AG08396 (cell line): ENCODE data around the gene SNRNP25.
"Not testable (repeated sequence)": the region's sequence is repeated elsewhere in the genome, so short reads cannot be mapped to it uniquely, and the experiment has no call there.

Experiments
- DNase-seq: peaks from one replicate; pipeline ENCODE4 v3.0.0; 2012; ENCODE audit warnings: low spot score, mixed read lengths

Gene SNRNP25

DNA sequence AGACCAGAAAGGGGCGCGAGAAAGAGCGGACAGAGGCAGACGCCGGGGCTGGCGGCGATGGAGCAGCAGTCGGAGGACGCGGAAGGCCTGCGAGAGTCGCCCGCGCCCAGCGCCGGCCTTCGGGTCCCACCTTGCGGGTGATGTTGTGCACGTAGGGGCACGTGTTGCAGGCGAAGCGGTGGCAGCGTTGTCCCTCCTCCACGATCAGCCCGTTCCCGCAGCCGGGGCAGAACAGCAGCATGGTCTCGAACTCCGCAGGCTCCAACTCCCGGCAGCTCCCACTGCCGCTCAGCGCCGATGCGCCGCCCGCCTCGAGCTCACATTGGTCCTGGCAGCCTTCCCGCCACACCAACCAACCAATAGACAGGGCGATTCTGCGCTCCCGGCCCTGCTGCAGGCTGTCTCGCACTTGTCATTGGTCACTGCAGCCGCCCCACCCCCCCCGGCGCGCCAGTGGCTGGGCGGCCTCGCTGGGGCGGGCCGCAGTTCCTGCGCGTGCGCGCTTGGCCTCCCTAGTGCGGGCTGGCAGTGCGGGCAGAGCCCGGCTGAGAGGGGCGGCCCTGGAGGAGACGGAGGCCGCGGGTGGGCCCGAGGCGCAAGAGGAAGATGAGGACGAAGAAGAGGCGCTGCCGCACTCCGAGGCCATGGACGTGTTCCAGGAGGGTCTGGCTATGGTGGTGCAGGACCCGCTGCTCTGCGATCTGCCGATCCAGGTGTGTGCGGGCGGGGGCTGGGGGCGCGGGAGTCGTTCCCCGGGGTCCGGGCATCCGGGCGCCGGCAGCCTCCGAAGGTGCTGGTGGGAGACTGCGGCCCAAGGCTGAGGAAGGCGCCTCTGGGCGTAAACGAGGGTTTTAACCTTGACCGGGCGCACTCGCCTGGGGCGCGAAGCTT is at the start of gene SNRNP25, which contains the start of gene POLR3K:
Gene SNRNP25, plus strand, starts transcription at position 483 of the 891 bp plus-strand sequence. Its CDS starts 189 bp downstream, at position 672.
Gene POLR3K, minus strand, starts transcription at position 263 of the 891 bp plus-strand sequence. Its CDS starts 22 bp downstream, at position 241.
- peak; percentile 100 for DNase-seq

DNA sequence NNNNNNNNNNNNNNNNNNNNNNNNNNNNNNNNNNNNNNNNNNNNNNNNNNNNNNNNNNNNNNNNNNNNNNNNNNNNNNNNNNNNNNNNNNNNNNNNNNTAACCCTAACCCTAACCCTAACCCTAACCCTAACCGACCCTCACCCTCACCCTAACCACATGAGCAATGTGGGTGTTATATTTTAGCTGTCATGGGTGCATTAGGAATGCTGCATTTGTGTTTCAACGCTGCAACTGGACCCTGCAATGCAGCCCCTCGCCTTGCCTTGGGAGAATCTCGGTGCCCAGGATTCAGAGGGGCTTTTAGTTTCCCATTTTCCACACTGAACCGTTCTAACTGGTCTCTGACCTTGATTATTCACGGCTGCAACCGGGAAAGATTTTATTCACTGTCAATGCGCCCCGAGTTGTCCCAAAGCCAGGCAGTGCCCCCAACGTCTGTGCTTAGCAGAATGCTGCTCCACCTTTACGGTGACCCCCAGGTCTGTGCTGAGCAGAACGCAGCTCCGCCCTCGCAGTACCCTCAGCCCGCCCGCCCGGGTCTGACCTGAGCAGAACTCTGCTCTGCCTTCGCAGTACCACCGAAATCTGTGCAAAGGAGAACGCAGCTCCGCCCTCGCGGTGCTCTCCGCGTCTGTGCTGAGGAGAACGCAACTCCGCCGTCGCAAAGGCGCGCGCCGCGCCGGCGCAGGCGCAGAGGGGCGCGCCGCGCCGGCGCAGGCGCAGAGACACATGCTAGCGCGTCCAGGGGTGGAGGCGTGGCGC is 43.5 kb upstream of the SNRNP25 start:
- DNase-seq: no peak

DNA sequence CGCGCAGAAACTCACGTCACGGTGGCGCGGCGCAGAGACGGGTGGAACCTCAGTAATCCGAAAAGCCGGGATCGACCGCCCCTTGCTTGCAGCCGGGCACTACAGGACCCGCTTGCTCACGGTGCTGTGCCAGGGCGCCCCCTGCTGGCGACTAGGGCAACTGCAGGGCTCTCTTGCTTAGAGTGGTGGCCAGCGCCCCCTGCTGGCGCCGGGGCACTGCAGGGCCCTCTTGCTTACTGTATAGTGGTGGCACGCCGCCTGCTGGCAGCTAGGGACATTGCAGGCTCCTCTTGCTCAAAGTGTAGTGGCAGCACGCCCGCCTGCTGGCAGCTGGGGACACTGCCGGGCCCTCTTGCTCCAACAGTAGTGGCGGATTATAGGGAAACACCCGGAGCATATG is 42.9 kb upstream of the SNRNP25 start:
- not testable (repeated sequence) for DNase-seq

DNA sequence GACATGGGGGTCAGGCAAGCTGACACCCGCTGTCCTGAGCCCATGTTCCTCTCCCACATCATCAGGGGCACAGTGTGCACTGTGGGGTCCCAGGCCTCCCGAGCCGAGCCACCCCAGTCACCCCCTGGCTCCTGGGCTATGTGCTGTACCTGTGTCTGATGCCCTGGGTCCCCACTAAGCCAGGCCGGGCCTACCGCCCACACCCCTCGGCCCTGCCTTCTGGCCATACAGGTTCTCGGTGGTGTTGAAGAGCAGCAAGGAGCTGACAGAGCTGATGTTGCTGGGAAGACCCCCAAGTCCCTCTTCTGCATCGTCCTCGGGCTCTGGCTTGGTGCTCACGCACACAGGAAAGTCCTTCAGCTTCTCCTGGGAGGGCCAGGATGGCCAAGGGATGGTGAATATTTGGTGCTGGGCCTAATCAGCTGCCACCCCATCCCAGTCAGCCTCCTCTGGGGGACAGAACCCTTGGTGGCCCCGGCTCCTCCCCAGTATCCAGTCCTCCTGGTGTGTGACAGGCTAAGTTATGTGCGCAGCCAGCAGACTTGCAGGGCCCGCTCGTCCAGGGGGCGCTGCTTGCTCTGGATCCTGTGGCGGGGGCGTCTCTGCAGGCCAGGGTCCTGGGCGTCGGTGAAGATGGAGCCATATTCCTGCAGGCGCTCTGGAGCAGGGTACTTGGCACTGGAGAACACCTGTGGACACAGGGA is 36.4 kb upstream of the SNRNP25 start:
- not testable (repeated sequence) for DNase-seq

DNA sequence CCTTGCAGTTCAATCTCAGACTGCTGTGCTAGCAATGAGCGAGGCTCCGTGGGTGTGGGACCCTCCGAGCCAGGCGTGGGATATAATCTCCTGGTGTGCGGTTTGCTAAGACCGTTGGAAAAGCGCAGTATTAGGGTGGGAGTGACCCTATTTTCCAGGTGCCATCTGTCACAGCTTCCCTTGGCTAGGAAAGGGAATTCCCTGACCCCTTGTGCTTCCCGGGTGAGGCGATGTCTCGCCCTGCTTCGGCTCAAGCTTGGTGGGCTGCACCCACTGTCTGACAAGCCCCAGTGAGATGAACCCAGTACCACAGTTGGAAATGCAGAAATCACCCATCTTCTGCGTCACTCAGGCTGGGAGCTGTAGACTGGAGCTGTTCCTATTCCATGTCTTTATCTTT is 32.7 kb upstream of the SNRNP25 start:
- DNase-seq: not testable (repeated sequence)

DNA sequence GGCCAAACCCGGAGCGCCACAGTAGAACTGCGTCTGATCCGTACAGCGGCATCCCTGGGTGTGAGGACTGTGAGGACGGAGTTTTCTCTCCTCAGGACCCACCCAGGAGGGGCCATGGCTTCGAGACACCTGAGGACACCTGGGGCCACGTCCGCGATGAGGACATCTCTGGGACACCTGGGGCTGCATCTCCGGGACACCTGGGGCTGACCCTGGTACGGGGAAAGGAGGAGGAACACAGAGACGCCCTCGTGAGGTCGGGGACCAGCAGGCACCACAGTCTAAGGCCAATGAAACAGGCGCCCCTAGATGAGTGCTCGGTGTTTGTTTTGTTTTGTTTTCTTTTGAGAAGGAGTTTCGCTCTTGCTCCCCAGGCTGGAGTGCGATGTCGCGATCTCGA is 29.5 kb upstream of the SNRNP25 start:
- DNase-seq: not testable (repeated sequence)

DNA sequence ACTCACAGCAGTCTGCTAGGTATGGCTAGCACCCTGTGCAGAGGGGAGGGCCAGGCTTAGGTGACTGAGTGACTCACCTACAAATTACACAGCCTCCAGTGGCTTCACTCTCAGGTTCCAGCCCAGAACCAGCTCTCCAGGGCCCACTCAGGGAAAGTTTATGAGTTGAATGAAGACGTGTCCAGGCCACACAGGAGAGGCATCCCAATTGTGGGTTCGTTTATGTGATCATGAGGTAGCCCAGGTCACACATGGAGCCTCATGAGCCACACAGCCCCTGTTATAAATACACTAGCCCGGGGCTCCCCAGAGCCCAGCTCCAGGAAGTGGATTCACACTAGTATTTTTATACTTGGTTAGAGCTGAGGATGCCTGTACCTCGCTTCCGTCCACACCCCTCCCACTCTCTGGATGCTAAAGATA is 27.7 kb upstream of the SNRNP25 start:
- not testable (repeated sequence) for DNase-seq

DNA sequence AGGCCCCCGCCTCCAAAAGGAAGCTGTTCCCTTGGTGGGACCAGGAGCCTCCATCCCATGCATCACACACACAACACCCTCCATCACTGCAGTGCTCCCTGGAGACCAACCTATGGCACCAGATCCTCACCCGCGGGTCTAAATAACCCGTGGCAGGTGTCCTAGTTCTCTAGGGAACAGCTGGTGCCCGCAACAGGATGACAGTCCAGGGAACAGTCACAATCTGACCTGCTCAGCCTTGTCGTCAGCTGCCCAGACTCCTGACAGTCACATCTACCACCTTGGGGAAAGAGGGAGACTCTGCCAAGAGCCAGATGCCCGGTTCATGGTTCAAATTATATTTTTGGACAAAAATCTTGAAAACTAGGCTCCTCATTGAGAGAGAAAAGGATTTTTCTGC is 23.0 kb upstream of the SNRNP25 start:
- DNase-seq: not testable (repeated sequence)

DNA sequence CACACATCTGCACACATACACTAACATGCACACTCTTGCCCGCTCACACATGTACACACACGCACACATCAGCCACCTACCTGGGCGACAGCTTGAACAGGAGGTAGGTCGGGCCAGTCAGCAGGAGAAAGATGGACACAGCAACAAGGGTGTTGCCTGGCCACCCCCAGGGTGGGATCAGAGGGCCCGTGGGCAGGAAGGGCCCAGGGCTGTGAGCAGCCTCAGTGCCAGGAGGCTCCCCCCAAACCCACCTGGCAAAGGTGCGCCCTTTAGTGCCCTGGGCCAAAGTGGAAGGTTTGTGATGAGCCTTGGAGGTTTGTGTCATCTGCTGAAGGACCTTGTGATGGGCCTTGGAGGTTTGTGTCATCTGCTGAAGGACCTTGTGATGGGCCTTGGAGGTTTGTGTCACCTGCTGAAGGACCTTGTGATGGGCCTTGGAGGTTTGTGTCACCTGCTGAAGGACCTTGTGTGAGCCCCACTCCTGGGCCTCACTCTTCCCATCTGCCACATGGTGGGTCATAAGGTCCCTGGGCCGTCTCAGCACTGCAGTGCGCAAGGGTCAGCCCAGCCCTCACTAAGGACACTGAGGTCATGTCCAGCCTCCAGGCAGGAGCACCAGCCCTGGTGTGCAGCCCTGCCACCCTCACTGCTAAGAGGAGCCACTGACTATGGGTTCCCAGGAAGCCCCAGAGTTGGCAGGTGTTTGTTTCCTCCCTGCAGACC is 20.3 kb upstream of the SNRNP25 start:
- not testable (repeated sequence) for DNase-seq

DNA sequence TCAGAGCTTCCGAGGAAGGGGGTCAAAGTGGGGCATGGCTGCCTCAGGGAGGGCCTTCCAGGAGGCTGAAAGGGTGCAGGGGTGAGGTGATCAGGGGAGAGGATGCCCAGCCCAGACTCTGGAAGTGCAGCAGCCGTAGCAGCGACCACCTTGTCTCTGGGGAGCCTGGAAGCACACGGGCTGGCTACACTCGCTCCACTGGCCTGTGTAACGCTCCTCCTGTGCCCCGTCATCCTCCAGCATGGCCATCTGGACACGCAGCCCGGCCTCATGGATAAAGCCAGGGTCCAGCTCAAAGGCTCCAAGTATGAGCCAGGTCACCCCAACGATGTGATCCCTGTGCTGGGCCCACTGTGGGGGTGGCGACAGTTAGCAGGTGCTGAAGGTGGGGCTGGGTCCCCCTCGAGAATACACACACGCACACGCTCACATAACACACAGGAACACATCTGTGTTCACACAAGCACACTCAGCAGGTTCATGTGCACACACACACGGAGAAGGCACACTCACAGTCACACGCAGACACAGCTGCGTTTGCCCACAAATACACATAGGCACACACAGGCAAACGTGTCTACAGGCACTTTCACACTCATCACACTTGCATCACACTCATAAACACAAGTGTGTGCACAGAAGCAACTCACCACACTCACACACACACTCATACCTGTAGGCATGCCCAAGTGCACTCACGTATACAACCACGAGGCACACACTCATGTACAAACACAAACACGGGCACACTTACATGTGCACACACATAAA is 19.6 kb upstream of the SNRNP25 start:
- no peak for DNase-seq

DNA sequence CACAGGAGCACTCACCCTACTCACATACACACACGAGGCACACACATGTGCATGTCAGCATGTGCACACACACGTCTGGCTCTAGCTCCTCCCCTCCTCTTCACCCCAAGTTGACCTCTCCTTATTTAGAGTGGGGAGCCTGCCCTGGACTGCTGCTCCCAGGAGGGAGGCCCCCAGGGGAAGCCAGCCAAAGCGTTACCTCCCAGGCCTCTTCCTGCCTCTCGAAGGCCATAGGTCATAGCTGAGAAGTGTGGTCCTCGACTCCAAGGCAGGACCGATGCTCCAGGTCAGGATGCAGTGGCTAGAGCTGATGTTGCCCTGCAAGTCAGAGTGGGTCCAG is 19.0 kb upstream of the SNRNP25 start:
- no peak for DNase-seq

DNA sequence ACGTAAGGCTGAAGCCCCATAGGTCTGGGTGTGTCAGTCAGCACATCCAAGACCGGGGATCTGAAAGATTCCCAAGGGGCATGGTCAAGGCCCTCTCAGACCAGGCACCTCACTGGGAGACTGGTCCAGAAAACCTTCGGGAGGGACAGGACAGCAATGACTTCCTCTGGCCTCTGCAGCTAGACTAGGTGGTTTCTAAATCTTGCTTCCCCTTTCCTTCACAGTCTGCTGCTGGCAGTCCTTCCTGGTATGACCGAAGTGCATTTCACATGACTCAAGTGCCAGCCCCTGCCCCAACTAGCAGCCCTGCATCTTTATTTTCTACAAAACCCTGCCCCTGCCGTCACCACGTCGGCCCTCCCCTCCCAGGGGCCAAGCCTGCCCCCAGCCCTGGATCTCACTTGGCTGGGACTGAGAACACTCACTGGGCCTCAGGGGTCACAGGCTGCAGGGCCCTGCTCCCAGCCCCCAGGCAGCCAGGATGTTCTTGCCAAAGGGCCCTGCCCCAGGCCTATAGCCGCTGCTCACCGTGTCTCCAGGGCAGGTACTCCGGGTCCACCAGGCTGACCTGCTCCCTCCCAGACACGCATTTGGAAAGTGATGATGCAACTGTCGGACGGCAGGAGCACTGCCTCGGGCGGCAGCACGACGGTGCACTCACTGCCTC is 18.5 kb upstream of the SNRNP25 start:
- no peak for DNase-seq

DNA sequence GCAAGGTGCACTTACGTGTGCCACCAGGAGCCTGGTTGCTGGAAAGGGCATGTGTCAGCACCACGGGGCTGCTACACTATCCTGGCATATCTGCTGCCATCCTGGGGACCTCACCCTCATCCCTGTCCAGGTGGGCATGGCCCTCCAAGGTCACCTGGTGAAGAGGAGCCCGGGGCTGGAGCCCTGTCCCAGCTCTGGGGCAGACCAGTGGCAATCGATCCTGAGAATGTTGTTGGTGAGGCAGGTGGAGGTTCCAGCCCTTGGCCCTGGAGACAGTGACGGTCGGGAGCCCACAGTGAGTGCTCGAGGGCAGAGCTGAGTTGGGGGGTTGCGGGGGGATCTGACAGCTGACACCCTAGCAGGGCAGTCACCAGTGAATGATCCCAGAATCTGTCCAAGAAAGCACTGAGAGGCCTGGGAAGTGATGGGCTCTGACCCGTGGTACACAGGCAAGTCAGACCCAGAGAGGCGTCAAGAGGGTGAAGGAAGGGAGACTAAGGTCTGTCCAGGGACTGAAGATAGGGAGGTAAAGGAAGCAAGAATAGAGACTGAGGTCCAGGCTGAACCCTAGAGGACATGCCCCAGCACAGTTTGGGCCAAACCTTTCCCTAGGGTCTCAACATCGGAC is 17.8 kb upstream of the SNRNP25 start:
- no peak for DNase-seq

DNA sequence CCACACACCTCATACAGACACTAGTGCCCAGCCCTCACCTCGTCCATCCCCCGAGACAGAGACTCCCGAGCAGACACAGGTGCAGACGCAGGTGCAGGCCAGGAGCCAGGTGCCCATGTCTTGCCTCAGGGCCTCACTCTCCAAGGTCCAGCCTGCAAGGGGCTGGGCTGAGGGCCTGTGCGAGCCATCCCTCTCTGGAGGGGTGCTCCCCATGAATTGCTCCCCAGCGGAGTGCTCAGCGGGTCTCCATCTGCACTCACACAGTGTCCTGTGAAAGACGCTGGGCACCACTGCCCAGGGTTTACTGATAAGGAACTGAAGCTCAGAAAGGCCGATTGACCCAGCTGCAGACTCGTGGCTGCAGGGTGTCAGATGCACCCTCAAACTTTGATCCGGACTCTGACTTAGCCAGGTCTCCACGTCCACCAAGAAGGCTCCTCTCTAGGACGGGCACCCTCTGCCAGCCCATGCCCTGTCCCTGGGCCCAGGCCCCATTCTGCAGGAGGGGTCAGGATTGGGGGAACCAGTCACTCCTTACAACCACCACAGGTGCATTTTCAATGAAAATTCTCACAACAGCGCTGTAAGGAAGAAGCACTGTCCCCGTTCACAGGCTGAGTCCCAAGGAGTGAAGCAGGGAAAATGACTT is 17.2 kb upstream of the SNRNP25 start:
- no peak for DNase-seq

DNA sequence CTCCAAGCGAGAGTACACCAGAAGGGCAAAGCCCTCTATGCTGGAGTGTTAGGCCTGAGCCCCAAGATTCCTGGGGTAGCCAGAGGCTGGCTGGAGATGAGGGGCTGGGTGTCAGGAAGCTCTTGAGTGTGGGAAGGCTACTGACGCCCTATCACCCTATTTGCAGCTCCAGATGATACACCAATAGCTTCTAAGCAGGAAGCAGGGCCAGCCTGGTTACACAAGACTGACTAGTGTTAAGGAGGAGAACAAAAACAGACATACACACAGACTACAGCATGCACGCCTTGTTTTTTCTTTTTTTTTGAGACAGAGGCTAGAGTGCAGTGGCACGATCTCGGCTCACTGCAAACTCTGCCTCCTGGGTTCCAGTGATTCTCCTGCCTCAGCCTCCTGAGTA is 16.1 kb upstream of the SNRNP25 start:
- DNase-seq: no peak

DNA sequence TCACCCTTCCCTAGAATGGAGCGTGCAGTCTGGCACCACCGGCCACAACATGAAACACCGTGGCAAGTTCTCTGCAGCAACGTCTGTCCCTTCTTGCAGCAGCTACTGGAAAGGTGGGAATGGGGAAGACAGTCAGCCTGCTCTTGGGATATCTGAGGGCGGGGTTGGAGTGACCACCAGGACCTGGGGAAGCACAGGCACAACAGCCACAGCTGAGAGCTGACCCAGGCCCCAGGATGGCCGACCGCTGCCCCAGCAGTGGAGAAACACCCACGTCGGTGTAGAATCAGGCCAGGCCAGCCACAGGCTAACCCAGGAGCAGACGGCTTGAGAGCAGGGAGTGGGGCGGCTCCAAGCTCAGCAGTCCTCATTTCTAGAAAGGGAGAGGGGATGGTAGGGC is 15.4 kb upstream of the SNRNP25 start:
- DNase-seq: not testable (repeated sequence)

DNA sequence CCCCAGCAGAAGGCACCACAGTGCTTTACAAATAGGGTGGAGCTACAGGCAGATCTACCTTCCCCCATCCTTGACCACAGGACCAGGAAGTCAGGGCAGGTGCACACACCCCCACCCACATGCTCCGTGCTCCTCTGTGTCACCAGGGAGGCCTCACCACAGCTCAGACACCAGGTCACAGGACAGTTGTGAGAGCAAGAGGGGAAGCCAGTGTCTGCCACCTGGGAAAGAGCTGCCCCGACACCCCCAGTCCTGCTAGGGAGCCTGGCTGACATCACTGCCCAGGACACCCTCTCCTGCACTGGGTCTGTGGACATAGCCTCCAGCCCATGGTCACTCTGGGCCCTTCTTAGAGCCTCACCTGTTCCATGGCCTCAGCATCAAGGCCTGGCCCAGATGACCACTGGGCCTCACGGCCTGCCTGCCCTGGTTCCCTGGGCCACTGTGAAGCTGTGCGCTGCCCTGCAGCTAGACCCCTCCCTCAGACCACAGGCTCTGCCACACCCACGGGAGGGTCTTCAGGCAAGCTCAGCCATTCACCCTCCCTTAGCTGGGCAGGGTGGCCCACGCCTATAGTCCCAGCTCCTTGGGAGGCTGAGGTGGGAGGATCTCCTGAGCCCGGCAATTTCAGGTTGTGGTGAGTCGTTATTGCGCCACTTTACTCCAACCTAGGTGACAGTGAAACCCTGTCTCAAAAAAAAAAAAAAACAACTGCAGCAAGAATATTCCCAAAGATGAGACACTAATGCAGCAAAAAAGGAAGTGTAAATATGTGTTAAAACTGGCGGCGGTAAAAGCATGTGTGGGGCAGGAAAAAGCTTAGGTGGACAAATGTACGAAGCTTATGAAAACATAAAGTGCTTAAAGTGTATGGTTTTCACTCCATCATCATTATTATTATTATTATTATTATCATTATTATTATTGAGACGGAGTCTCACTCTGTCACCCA is 14.4 kb upstream of the SNRNP25 start:
- DNase-seq: no peak

DNA sequence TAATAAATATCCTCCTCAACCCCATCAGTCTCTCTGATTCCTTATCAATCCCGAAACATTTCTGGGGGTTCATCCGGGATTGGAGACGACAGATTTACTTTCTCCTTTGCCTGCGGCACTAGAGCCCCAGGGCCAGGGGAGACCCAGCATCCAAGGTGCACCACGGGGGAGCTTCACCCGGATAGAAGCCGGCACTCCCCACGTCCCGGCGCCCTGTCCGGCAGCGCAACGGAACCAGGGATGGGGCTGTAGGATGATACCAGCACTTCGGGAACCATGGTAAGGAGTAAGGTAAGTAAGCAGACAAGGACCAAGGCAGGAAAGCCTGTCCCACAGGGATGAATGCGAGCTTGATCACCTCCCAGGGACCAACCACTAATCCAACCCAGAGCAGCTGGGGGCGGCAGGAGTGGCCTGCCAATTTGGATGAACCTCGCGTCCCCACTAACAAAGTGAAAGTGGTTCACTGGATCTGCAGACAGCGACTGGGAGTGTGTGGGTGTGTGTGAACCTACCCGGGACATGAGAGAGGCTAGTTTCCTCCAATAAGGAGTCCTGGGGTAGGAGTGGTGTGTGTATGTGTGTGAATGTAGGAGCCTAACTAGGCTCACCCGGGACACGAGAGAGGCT is 12.1 kb upstream of the SNRNP25 start:
- no peak for DNase-seq
